IMR-90 (cell line): ENCODE data around the gene LMO2. TPM values are rescaled to one million over a fixed set of nuclear protein-coding genes. Genes with fewer than 3 reads are reported as not detected.
"Not testable (repeated sequence)": the region's sequence is repeated elsewhere in the genome, so short reads cannot be mapped to it uniquely, and the experiment has no call there.

Experiments used
- ATAC-seq: fragments of 200-7000 bp; cut with Tn5 transposase; 2 replicates; pipeline ENCODE4 v1.9.1; 2020; ENCODE audit warnings: low read depth, mild to moderate bottlenecking, moderate library complexity
- BruUV-seq: library from RNA; stranded (reverse); fragments of 400-500 nt; replicated peaks from 2 replicates; lab custom pipeline; 2021; lab: Mats Ljungman, UMichigan
- CTCF ChIA-PET: fragments of 300-600 bp; formaldehyde crosslinking; extraction: SDS; loops from one replicate; lab custom pipeline; 2021; ENCODE audit warnings: antibody characterized with exemption; lab: Yijun Ruan, JAX
- POLR2A ChIA-PET: fragments of 300-600 bp; sonication (Branson Sonifier 250); formaldehyde crosslinking; loops from one replicate; lab custom pipeline; 2022; ENCODE audit warnings: antibody characterized with exemption; ENCODE audit not compliant: unreplicated experiment; lab: Charles Lee
- DNase-seq: peaks from one replicate; pipeline ENCODE4 v3.0.0; 2013
- H2AFZ ChIP-seq: replicated peaks from 2 replicates; pipeline ENCODE3; 2013; ENCODE audit warnings: low read length, mild to moderate bottlenecking; ENCODE audit not compliant: poor library complexity
- H2AK5ac ChIP-seq: 2 replicates; pipeline ENCODE4 v1.6.1; 2013; ENCODE audit warnings: low read depth, low read length, inconsistent platforms
- H2AK9ac ChIP-seq: replicated peaks from 2 replicates; pipeline ENCODE3; 2013; ENCODE audit warnings: mild to moderate bottlenecking, low read depth, low read length, moderate library complexity; ENCODE audit not compliant: poor library complexity
- H2BK120ac ChIP-seq: 2 replicates; pipeline ENCODE4 v1.6.1; 2013; ENCODE audit warnings: low read depth, low read length, inconsistent platforms
- H2BK15ac ChIP-seq: 3 replicates; pipeline ENCODE4 v1.6.1; 2013; ENCODE audit warnings: low read depth, low read length, inconsistent platforms
- H2BK20ac ChIP-seq: 2 replicates; pipeline ENCODE4 v1.6.1; 2013; ENCODE audit warnings: low read depth, mild to moderate bottlenecking, inconsistent platforms, low read length, moderate library complexity
- H2BK5ac ChIP-seq: 2 replicates; pipeline ENCODE4 v1.6.1; 2013; ENCODE audit warnings: mild to moderate bottlenecking, low read depth, low read length, inconsistent platforms; ENCODE audit not compliant: poor library complexity, severe bottlenecking
- H3K14ac ChIP-seq: replicated peaks from 2 replicates; pipeline ENCODE4 v1.6.1; 2013; ENCODE audit warnings: low read depth, low read length, inconsistent platforms
- H3K18ac ChIP-seq: 2 replicates; pipeline ENCODE4 v1.6.1; 2013; ENCODE audit warnings: low read depth, low read length, control low read depth
- H3K23ac ChIP-seq: 2 replicates; pipeline ENCODE4 v1.6.1; 2013; ENCODE audit warnings: low read depth, low read length, inconsistent platforms
- H3K27ac ChIP-seq: 2 replicates; pipeline ENCODE4 v1.5.1; 2013; ENCODE audit warnings: mild to moderate bottlenecking, control low read depth, low read length; ENCODE audit not compliant: insufficient read depth
- H3K27me3 ChIP-seq: 2 replicates; pipeline ENCODE4 v1.6.1; 2013; ENCODE audit warnings: low read length; ENCODE audit not compliant: control insufficient read depth, insufficient read depth
- H3K36me3 ChIP-seq: 2 replicates; pipeline ENCODE4 v1.6.1; 2013; ENCODE audit warnings: low read length, mixed read lengths; ENCODE audit not compliant: control insufficient read depth, insufficient read depth
- H3K4ac ChIP-seq: 2 replicates; pipeline ENCODE4 v1.6.1; 2013; ENCODE audit warnings: low read depth, low read length, inconsistent platforms
- H3K4me1 ChIP-seq: 2 replicates; pipeline ENCODE4 v1.6.1; 2013; ENCODE audit warnings: low read length, mixed read lengths; ENCODE audit not compliant: control insufficient read depth, insufficient read depth
- H3K4me2 ChIP-seq: 2 replicates; pipeline ENCODE4 v1.6.1; 2013; ENCODE audit warnings: low read depth, mild to moderate bottlenecking, control low read depth, low read length, moderate library complexity
- H3K4me3 ChIP-seq: 2 replicates; pipeline ENCODE4 v1.5.1; 2013; ENCODE audit warnings: low read depth, mild to moderate bottlenecking, control low read depth, low read length, moderate library complexity; ENCODE audit not compliant: insufficient read depth
- H3K56ac ChIP-seq: 2 replicates; pipeline ENCODE4 v1.6.1; 2013; ENCODE audit warnings: low read length, inconsistent platforms; ENCODE audit not compliant: insufficient read depth; ENCODE audit errors: extremely low read depth
- H3K79me1 ChIP-seq, 2 experiments: 2 replicates each; pipeline ENCODE4 v1.6.1; 2013; ENCODE audit warnings: low read length in 2 of 2, inconsistent platforms in 1 of 2, low read depth in 1 of 2
- H3K9ac ChIP-seq: 2 replicates; pipeline ENCODE4 v1.6.1; 2013; ENCODE audit warnings: low read depth, low read length, control low read depth
- H3K9me1 ChIP-seq: 2 replicates; pipeline ENCODE4 v1.6.1; 2013; ENCODE audit warnings: low read length, inconsistent platforms; ENCODE audit not compliant: insufficient read depth
- H3K9me3 ChIP-seq: 2 replicates; pipeline ENCODE4 v1.6.1; 2013; ENCODE audit warnings: low read length; ENCODE audit not compliant: control insufficient read depth, insufficient read depth
- H4K20me1 ChIP-seq: 2 replicates; pipeline ENCODE4 v1.6.1; 2013; ENCODE audit warnings: low read length, inconsistent platforms; ENCODE audit not compliant: insufficient read depth
- H4K5ac ChIP-seq: 2 replicates; pipeline ENCODE4 v1.6.1; 2013; ENCODE audit warnings: mild to moderate bottlenecking, low read depth, low read length, control low read depth
- H4K8ac ChIP-seq, 2 experiments: 2 replicates each; pipeline ENCODE4 v1.6.1; 2013; ENCODE audit warnings: low read depth in 2 of 2, low read length in 2 of 2, control low read depth in 1 of 2, inconsistent platforms in 1 of 2
- H4K91ac ChIP-seq: 2 replicates; pipeline ENCODE4 v1.6.1; 2013; ENCODE audit warnings: low read depth, low read length, inconsistent platforms; ENCODE audit not compliant: insufficient read depth
- WGBS, 2 experiments: methylation state at CpG; one replicate each; pipeline versions ENCODE4 v1.1.5 to v1.1.7; 2013; ENCODE audit warnings: missing lambda C conversion rate in 2 of 2; ENCODE audit not compliant: insufficient read length in 1 of 2; ENCODE audit errors: extremely low coverage in 2 of 2; 5-methylcytosine and 5-hydroxymethylcytosine counted together
- dilution Hi-C: fragments of 300-500 bp; cut with HindIII; formaldehyde crosslinking; loops from one replicate; pipeline ENCODE4 v1.14.3; 2018; ENCODE audit warnings: low sequenced_read_pairs; ENCODE audit not compliant: unreplicated experiment
- in situ Hi-C: fragments of 300-500 bp; cut with MboI; formaldehyde crosslinking; loops from 3 replicates; pipeline ENCODE4 v1.14.3; 2019; ENCODE audit warnings: low sequenced_read_pairs, inconsistent platforms, mixed read lengths
- intact Hi-C: fragments of 100-400 bp; cut with micrococcal nuclease; formaldehyde crosslinking; loops from 2 replicates; pipeline ENCODE4 v1.10.0; 2022
- polyA plus RNA-seq, 3 experiments: library from polyadenylated mRNA; depleted of rRNA; stranded (reverse); fragments of >200 nt; gene quantifications; 2 replicates each; pipeline ENCODE4 v1.2.3, GENCODE V29; 2012; ENCODE audit warnings: low replicate concordance in 1 of 3
- total RNA-seq: library from RNA; depleted of rRNA; stranded (reverse); fragments of >200 nt; gene quantifications from 2 replicates; pipeline ENCODE4 v1.2.3, GENCODE V29; 2012

LMO2 gene
- total and polyA plus RNA-seq, 2 of the 4 experiments (the other 2 are of a cell fraction), result not detected

DNA sequence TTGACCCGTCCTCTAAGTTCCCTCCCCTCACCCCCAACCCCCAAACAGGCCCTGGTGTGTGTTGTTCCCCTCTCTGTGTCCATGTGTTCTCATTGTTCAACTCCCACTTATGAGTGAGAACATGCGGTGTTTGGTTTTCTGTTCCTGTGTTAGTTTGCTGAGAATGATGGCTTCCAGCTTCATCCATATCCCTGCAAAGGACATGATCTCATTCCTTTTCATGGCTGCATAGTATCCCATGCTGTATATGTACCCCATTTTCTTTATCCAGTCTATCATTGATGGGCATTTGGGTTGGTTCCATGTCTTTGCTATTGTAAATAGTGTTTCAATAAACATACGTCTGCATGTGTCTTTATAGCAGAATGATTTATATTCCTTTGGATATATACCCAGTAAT, 53.6 kb downstream of the LMO2 start:
- H4K5ac ChIP-seq, H4K20me1 ChIP-seq, H2BK5ac ChIP-seq, H3K36me3 ChIP-seq, POLR2A ChIA-PET, H3K9ac ChIP-seq, H3K9me3 ChIP-seq, H3K23ac ChIP-seq, H2AK5ac ChIP-seq, H4K91ac ChIP-seq, H3K18ac ChIP-seq, BruUV-seq, CTCF ChIA-PET, H3K4me1 ChIP-seq, ATAC-seq, in situ Hi-C loops, H2BK20ac ChIP-seq, H3K9me1 ChIP-seq, H2AK9ac ChIP-seq, H3K4ac ChIP-seq, H3K4me3 ChIP-seq, H3K14ac ChIP-seq, H2AFZ ChIP-seq, H2BK120ac ChIP-seq, H2BK15ac ChIP-seq, H3K4me2 ChIP-seq, H3K79me1 ChIP-seq, dilution Hi-C loops, H4K8ac ChIP-seq, DNase-seq, H3K56ac ChIP-seq, H3K27ac ChIP-seq: not testable (repeated sequence)
- intact Hi-C loops, result loop anchor here (5.0 kb wide), 1 partner anchor 149 kb away; no protein-coding TSS in a partner anchor
- peaks cover 25% of the 10 kb centered on the region for H3K27me3 ChIP-seq
- WGBS, 2 experiments, result no CpG with 5 or more reads among the region's 3 CpGs

DNA sequence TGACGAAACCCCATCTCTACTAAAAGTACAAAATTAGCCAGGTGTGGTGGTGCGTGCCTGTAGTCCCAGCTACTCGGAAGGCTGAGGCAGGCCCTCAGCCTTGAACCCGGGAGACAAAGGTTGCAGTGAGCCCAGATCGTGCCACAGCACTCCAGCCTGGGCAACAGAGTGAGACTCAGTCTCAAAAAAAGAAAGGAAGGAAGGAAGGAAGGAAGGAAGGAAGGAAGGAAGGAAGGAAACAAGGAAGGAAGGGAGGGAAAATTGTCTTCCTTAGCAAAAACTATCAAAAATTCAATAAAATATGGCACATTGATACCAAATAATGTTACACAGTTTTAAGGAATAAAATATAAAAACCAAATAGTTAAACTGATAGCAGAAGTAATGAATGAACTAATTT, 54.5 kb downstream of the LMO2 start:
- intact Hi-C loops, result loop anchor here (5.0 kb wide), 1 partner anchor 150 kb away; no protein-coding TSS in a partner anchor
- H2AK5ac ChIP-seq, in situ Hi-C loops: not testable (repeated sequence)

More for the DNA sequence above, 54.5 kb downstream of the LMO2 start:
- CTCF ChIA-PET, H2BK5ac ChIP-seq, H3K18ac ChIP-seq, H3K4me2 ChIP-seq, H4K5ac ChIP-seq, BruUV-seq, H2AK9ac ChIP-seq, H2BK20ac ChIP-seq, H3K27ac ChIP-seq, H2BK15ac ChIP-seq, H3K9ac ChIP-seq, DNase-seq, H3K36me3 ChIP-seq, H3K14ac ChIP-seq, H4K91ac ChIP-seq, POLR2A ChIA-PET, ATAC-seq, H4K8ac ChIP-seq, H3K79me1 ChIP-seq, H3K4me1 ChIP-seq, H3K56ac ChIP-seq, H4K20me1 ChIP-seq, H3K4ac ChIP-seq, H2AFZ ChIP-seq, H3K4me3 ChIP-seq, dilution Hi-C loops, H2BK120ac ChIP-seq, H3K9me1 ChIP-seq, H3K23ac ChIP-seq, H3K9me3 ChIP-seq: not testable (repeated sequence)
- H3K27me3 ChIP-seq, result peaks cover 28% of the 10 kb centered on the region
- no CpG with 5 or more reads among the region's 5 CpGs for WGBS, 2 experiments
